ENCODE data around the gene PEX14.

The PEX14 gene

GRCh38 chr1:10557714-10558113 is 83.0 kb downstream of the PEX14 start:
- H3K9ac ChIP-seq, result no peak overlapping the region
- H4K20me1 ChIP-seq, result peaks cover 8 to 51% (median 33%) of the 10 kb centered on the region in 11 experiments; a peak in 14 of 22 replicates
- H3K27me3 ChIP-seq, result no peaks in the 10 kb centered on the region
- no peak overlapping the region for H3K4me3 ChIP-seq
- H3K27ac ChIP-seq, result no peak overlapping the region; a peak in 1 of 22 replicates
- peaks cover 16 to 41% (median 37%) of the 10 kb centered on the region in 10 experiments for H3K4me1 ChIP-seq
- peaks cover 0 to under 1% (median 0%) of the 10 kb centered on the region in 11 experiments; a peak in 1 of 22 replicates for H3K9me3 ChIP-seq (replicated peaks in 1 of 11)
- TF ChIP-seq Cebpa-rat (IDR thresholded peaks at IDR 0.05), result peak in 1 of 11 experiments; percentile 29; a peak in 1 of 22 replicates
- H3K36me3 ChIP-seq, result 0 out of 22 replicates have a peak, but pooled peaks cover 0 to 7% (median 0%) of the 10 kb centered on the region in 11 experiments
- no peak overlapping the region for H3K4me2 ChIP-seq

DNA sequence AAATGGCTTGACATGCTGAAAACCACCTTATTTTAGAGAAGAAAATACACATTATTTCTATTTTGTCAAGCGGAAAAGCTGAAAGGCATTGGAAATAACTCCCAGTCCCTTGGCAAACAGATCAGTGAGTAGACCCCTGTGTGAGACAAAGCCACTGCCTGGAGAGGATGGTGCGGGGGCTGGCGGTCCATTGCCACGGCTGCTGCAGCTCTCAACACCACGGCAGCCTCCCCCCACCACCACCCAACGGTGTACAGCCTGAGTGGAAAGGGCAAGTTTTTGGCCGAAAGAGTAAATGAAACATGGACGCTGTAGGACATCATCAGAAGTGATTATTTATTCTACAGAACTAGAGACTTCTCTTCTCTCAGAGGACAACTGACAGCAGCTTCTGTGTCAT is 84.6 kb downstream of the PEX14 start:
- no peak overlapping the region for H3K4me2 ChIP-seq
- no peak for TF ChIP-seq Cebpa-rat (IDR thresholded peaks at IDR 0.05)
- H3K9me3 ChIP-seq (replicated peaks in 1 of 11), result peaks cover 12 to 17% (median 14%) of the 10 kb centered on the region in 11 experiments
- H3K9ac ChIP-seq, result no peak overlapping the region
- H3K4me1 ChIP-seq, result peaks cover 4 to 24% (median 23%) of the 10 kb centered on the region in 10 experiments; a peak in 19 of 20 replicates
- H3K27ac ChIP-seq, result no peak overlapping the region
- H3K27me3 ChIP-seq, result no peaks in the 10 kb centered on the region
- H3K4me3 ChIP-seq, result no peak overlapping the region
- H3K36me3 ChIP-seq, result peaks cover 0 to 22% (median 3%) of the 10 kb centered on the region in 11 experiments; a peak in 7 of 22 replicates
- H4K20me1 ChIP-seq, result peaks cover 7 to 36% (median 24%) of the 10 kb centered on the region in 11 experiments; a peak in 14 of 22 replicates

- Histone ChIP-seq H3K4me3 (no peak overlapping the region), H3K36me3 (peaks cover 0 to 22% (median 3%) of the 10 kb centered on the region in 11 experiments; a peak in 7 of 22 replicates), H4K20me1 (peaks cover 0 to 22% (median 6%) of the 10 kb centered on the region in 11 experiments; a peak in 12 of 22 replicates), H3K4me2 (no peak overlapping the region), H3K27me3 (no peaks in the 10 kb centered on the region), H3K9ac (no peak overlapping the region), H3K9me3 (replicated peaks in 1 of 11) (peaks cover 15 to 22% (median 16%) of the 10 kb centered on the region in 11 experiments), H3K27ac (no peak overlapping the region), H3K4me1 (peaks cover 0 to 4% (median 2%) of the 10 kb centered on the region in 10 experiments; a peak in 8 of 20 replicates)
- no peak for TF ChIP-seq Cebpa-rat (IDR thresholded peaks at IDR 0.05)
Observed at GRCh38 chr1:10561497-10561896, 86.7 kb downstream of the PEX14 start.

GRCh38 chr1:10561955-10562354 is 87.2 kb downstream of the PEX14 start:
- Histone ChIP-seq H3K4me1 (peaks cover 0 to 4% (median 0%) of the 10 kb centered on the region in 10 experiments; a peak in 4 of 20 replicates), H3K36me3 (peaks cover 0 to 22% (median 3%) of the 10 kb centered on the region in 11 experiments; a peak in 7 of 22 replicates), H4K20me1 (peaks cover 0 to 17% (median 5%) of the 10 kb centered on the region in 11 experiments; a peak in 10 of 22 replicates), H3K9me3 (replicated peaks in 1 of 11) (peaks cover 15 to 22% (median 16%) of the 10 kb centered on the region in 11 experiments), H3K4me3 (no peak overlapping the region), H3K4me2 (no peak overlapping the region), H3K9ac (no peak overlapping the region), H3K27ac (no peak overlapping the region), H3K27me3 (no peaks in the 10 kb centered on the region)
- no peak for TF ChIP-seq Cebpa-rat (IDR thresholded peaks at IDR 0.05)

DNA sequence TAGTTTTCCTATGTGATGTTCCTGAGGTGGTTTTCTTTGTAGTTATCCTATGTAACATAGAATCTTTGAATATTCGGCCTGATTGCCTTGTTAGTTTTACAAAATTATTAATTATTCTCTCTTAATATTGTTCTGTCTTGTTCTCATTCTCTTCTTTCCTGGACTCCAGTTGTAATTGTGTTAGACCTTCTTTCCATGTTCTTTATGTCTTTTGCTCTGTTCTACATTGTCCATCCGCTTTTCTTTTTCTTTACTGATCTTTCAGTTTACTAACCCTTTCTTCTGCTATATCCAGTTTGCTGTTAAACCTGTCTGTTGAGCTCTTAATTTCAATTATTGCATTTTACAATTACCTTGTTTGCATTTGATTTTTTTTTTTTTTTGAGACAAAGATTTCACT is 89.3 kb downstream of the PEX14 start:
- H3K4me3 ChIP-seq, result no peak overlapping the region
- no peaks in the 10 kb centered on the region for H3K27me3 ChIP-seq
- peaks cover 0 to 15% (median 4%) of the 10 kb centered on the region in 11 experiments; a peak in 9 of 22 replicates for H4K20me1 ChIP-seq
- no peak overlapping the region for H3K4me2 ChIP-seq
- TF ChIP-seq Cebpa-rat (IDR thresholded peaks at IDR 0.05), result no peak
- H3K4me1 ChIP-seq, result peaks cover 0 to 8% (median 0%) of the 10 kb centered on the region in 10 experiments; a peak in 4 of 20 replicates
- no peak overlapping the region for H3K9ac ChIP-seq
- H3K36me3 ChIP-seq, result peaks cover 0 to 27% (median 3%) of the 10 kb centered on the region in 11 experiments; a peak in 8 of 22 replicates
- no peak overlapping the region for H3K27ac ChIP-seq
- H3K9me3 ChIP-seq (replicated peaks in 1 of 11), result peaks cover 15 to 22% (median 16%) of the 10 kb centered on the region in 11 experiments

DNA sequence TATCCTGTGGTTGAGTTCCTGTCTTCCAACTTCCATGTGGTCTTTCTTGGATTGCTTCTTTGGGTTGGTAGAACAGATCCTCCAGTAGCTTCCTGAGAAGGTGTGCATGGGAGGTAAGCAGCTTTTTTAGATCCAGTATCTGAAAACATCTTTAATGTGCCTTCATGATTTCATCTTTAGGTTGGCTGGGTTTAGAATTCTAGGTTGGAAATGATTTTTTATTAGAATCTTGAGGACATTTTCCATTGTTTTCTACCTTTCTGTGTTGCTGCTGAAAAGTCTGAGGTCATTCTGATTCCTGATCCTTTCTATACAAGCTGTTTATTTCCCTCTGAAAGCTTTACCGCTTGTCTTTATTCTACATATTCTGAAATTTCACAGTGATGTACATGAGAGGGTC is 94.8 kb downstream of the PEX14 start:
- H3K4me1 ChIP-seq, result peaks cover 0 to 8% (median 0%) of the 10 kb centered on the region in 10 experiments; a peak in 4 of 20 replicates
- H3K27ac ChIP-seq, result no peak overlapping the region
- peaks cover 0 to 15% (median 0%) of the 10 kb centered on the region in 11 experiments; a peak in 5 of 22 replicates for H4K20me1 ChIP-seq
- no peak overlapping the region for H3K4me2 ChIP-seq
- H3K27me3 ChIP-seq, result no peaks in the 10 kb centered on the region
- H3K9ac ChIP-seq, result no peak overlapping the region
- no peak for TF ChIP-seq Cebpa-rat (IDR thresholded peaks at IDR 0.05)
- H3K36me3 ChIP-seq, result peaks cover 0 to 14% (median 3%) of the 10 kb centered on the region in 11 experiments; a peak in 6 of 22 replicates
- H3K9me3 ChIP-seq (replicated peaks in 1 of 11), result peaks cover under 1 to 9% (median 7%) of the 10 kb centered on the region in 11 experiments; a peak in 20 of 22 replicates
- H3K4me3 ChIP-seq, result no peak overlapping the region

GRCh38 chr1:10575616-10576015 is 100.9 kb downstream of the PEX14 start:
- H3K4me3 ChIP-seq, result no peak overlapping the region
- H4K20me1 ChIP-seq, result peaks cover 0 to 3% (median 0%) of the 10 kb centered on the region in 11 experiments; a peak in 2 of 22 replicates
- H3K9ac ChIP-seq, result no peak overlapping the region
- TF ChIP-seq Cebpa-rat (IDR thresholded peaks at IDR 0.05), result no peak
- peaks cover 0 to 6% (median 0%) of the 10 kb centered on the region in 11 experiments; a peak in 3 of 22 replicates for H3K9me3 ChIP-seq (replicated peaks in 1 of 11)
- H3K4me1 ChIP-seq, result no peaks in the 10 kb centered on the region
- no peak overlapping the region for H3K4me2 ChIP-seq
- no peaks in the 10 kb centered on the region for H3K27me3 ChIP-seq
- H3K36me3 ChIP-seq, result peaks cover 0 to 22% (median 5%) of the 10 kb centered on the region in 11 experiments; a peak in 7 of 22 replicates
- no peak overlapping the region for H3K27ac ChIP-seq

DNA sequence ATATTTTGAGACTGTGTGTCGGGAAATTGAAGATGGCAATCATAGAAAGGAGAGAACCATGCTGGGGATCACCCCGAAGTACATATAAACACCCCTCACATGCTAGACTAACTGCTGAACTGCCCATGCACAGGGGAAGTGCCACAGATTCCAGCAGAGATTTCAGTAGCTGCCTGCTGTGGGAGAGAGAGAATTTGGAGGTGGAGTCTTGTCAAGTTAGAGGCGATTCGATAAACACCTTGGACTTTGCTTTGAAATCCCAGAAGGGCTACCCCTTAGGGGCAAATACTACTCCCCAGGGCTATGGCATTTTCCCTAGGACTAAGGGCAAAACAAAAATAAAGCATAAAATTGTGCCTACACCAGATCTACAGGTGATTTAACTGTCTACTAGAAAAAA is 103.3 kb downstream of the PEX14 start:
- no peak for TF ChIP-seq Cebpa-rat (IDR thresholded peaks at IDR 0.05)
- H3K4me1 ChIP-seq, result peaks cover 0 to 4% (median 0%) of the 10 kb centered on the region in 10 experiments; a peak in 6 of 20 replicates
- no peak overlapping the region for H3K27ac ChIP-seq

GRCh38 chr1:10583641-10584040 is 108.9 kb downstream of the PEX14 start:
- no peaks in the 10 kb centered on the region for H3K27me3 ChIP-seq
- no peak overlapping the region for H3K27ac ChIP-seq
- peaks cover 0 to 7% (median 0%) of the 10 kb centered on the region in 11 experiments; a peak in 7 of 22 replicates for H3K9me3 ChIP-seq (replicated peaks in 1 of 11)
- peak overlapping the region in 4 of 11 experiments; percentile 18 to 79 (median 38); a peak in 6 of 22 replicates for H3K4me2 ChIP-seq
- H3K9ac ChIP-seq, result no peak overlapping the region
- H3K36me3 ChIP-seq, result peaks cover 0 to 15% (median 4%) of the 10 kb centered on the region in 11 experiments; a peak in 5 of 22 replicates
- TF ChIP-seq Cebpa-rat (IDR thresholded peaks at IDR 0.05), result no peak
- peaks cover 0 to 18% (median 3%) of the 10 kb centered on the region in 10 experiments; a peak in 10 of 20 replicates for H3K4me1 ChIP-seq
- peaks cover 0 to 3% (median 0%) of the 10 kb centered on the region in 11 experiments; a peak in 1 of 22 replicates for H4K20me1 ChIP-seq
- H3K4me3 ChIP-seq, result no peak overlapping the region

More for the DNA sequence above, 103.3 kb downstream of the PEX14 start:
- Histone ChIP-seq H3K4me2 (no peak overlapping the region), H3K4me3 (no peak overlapping the region), H3K36me3 (peaks cover 0 to 30% (median 7%) of the 10 kb centered on the region in 11 experiments; a peak in 7 of 22 replicates), H3K27me3 (no peaks in the 10 kb centered on the region), H4K20me1 (peaks cover 0 to 3% (median 0%) of the 10 kb centered on the region in 11 experiments; a peak in 1 of 22 replicates), H3K9me3 (replicated peaks in 1 of 11) (peaks cover 0 to 6% (median 0%) of the 10 kb centered on the region in 11 experiments; a peak in 4 of 22 replicates), H3K9ac (no peak overlapping the region)

Data from BLaER1 treated with 17β-estradiol and CSF1 and Interleukin-3, amounts not matched to agents 10 nM and 100 nM (cell line).